Loucy (cell line): ENCODE data around the gene DSC3.

ENCODE experiments used
- H2AFZ ChIP-seq: fragments of 200-600 bp; sonication (generic); 2 replicates; pipeline ENCODE4 v1.6.0; 2016; ENCODE audit warnings: antibody characterized with exemption, mild to moderate bottlenecking, low read length, moderate library complexity
- H3F3A ChIP-seq: fragments of 200-600 bp; 2 replicates; pipeline ENCODE4 v1.6.0; 2016; ENCODE audit warnings: antibody characterized with exemption, low read depth, mild to moderate bottlenecking
- H3K27me3 ChIP-seq: fragments of 200-600 bp; sonication (generic); 2 replicates; pipeline ENCODE4 v1.6.1; 2014; ENCODE audit warnings: low read length, mild to moderate bottlenecking; ENCODE audit not compliant: insufficient read depth, poor library complexity, severe bottlenecking
- H3K36me3 ChIP-seq: fragments of 200-600 bp; sonication (generic); 2 replicates; pipeline ENCODE4 v1.6.1; 2016; ENCODE audit warnings: low read length; ENCODE audit not compliant: insufficient read depth
- H3K4me1 ChIP-seq: fragments of 200-600 bp; sonication (generic); 2 replicates; pipeline ENCODE4 v1.5.1; 2014; ENCODE audit warnings: low read length, mild to moderate bottlenecking; ENCODE audit not compliant: insufficient read depth, poor library complexity, severe bottlenecking
- H3K4me2 ChIP-seq: fragments of 200-600 bp; sonication (generic); 2 replicates; pipeline ENCODE4 v1.6.0; 2014; ENCODE audit warnings: antibody characterized with exemption, low read length, low read depth, mild to moderate bottlenecking; ENCODE audit not compliant: poor library complexity, severe bottlenecking
- H3K4me3 ChIP-seq: fragments of 200-600 bp; sonication (generic); 2 replicates; pipeline ENCODE4 v1.5.1; 2014; ENCODE audit warnings: low read length, mild to moderate bottlenecking, mixed read lengths; ENCODE audit not compliant: poor library complexity, severe bottlenecking
- H3K79me2 ChIP-seq: fragments of 200-600 bp; sonication (generic); 2 replicates; pipeline ENCODE4 v1.6.1; 2014; ENCODE audit warnings: low read length; ENCODE audit not compliant: insufficient read depth
- H3K9ac ChIP-seq: fragments of 200-600 bp; sonication (generic); 2 replicates; pipeline ENCODE4 v1.6.0; 2014; ENCODE audit warnings: mild to moderate bottlenecking, low read depth, low read length, moderate library complexity; ENCODE audit not compliant: poor library complexity, severe bottlenecking
- H3K9me2 ChIP-seq: fragments of 200-600 bp; sonication (generic); replicated peaks from 2 replicates; pipeline ENCODE4 v1.6.1; 2016; ENCODE audit warnings: low read depth, low read length, mixed read lengths
- H3K9me3 ChIP-seq: fragments of 200-600 bp; sonication (generic); 2 replicates; pipeline ENCODE4 v1.6.1; 2014; ENCODE audit warnings: mild to moderate bottlenecking, antibody characterized with exemption, low read length, low read depth; ENCODE audit not compliant: insufficient read depth
- H4K20me1 ChIP-seq: fragments of 200-600 bp; sonication (generic); 2 replicates; pipeline ENCODE4 v1.6.0; 2014; ENCODE audit warnings: antibody characterized with exemption, low read length, mild to moderate bottlenecking; ENCODE audit not compliant: insufficient read depth, poor library complexity, severe bottlenecking
- CTCF ChIP-seq: fragments of 200-600 bp; sonication (generic); conservative IDR thresholded peaks from 2 replicates; pipeline ENCODE4 v1.5.1; 2014; ENCODE audit warnings: mild to moderate bottlenecking, antibody characterized with exemption, low read length
- EZH2phosphoT487 ChIP-seq: fragments of 200-600 bp; IDR thresholded peaks from 2 replicates; pipeline ENCODE4 v1.6.1; 2018; ENCODE audit warnings: antibody characterized with exemption, mild to moderate bottlenecking, moderate library complexity, borderline replicate concordance

The DSC3 gene

GRCh38 chr18:31042406-31043181 lies at the start of gene DSC3:
TSS of gene DSC3 (minus strand) at chr18:31042742. CDS start at chr18:31042660, 82 bp downstream.
- Histone ChIP-seq H3K9me2 (no peaks in the 10 kb centered on the region), H3K27me3 (no peaks in the 10 kb centered on the region), H3K4me3 (no peak within 1 kb of the TSS), H2AFZ (no peak within 1 kb of the TSS), H3F3A (no peaks in the 10 kb centered on the region), H3K79me2 (no peaks in the 10 kb centered on the region), H3K9me3 (no peaks in the 10 kb centered on the region; the same call in 1 of the 2 replicates), H3K9ac (no peak within 1 kb of the TSS), H3K36me3 (no peaks in the 10 kb centered on the region), H3K4me2 (no peak within 1 kb of the TSS), H3K4me1 (no peaks in the 10 kb centered on the region), H4K20me1 (no peaks in the 10 kb centered on the region)
- TF ChIP-seq EZH2phosphoT487 (no peak), CTCF (no peak)

- Histone ChIP-seq H3K36me3 (no peaks in the 10 kb centered on the region), H3K4me3 (no peak overlapping the region), H3K4me2 (no peak overlapping the region)
Measured at GRCh38 chr18:31091350-31091749, 48.8 kb upstream of the DSC3 start.

GRCh38 chr18:31088532-31088931 lies 46.0 kb upstream of the DSC3 start:
- no peaks in the 10 kb centered on the region for H3K27me3 ChIP-seq
- no peak overlapping the region for H3K4me2 ChIP-seq
- H3F3A ChIP-seq = no peaks in the 10 kb centered on the region
- no peaks in the 10 kb centered on the region for H3K9me2 ChIP-seq
- H3K4me1 ChIP-seq = no peaks in the 10 kb centered on the region
- no peaks in the 10 kb centered on the region for H3K79me2 ChIP-seq
- H3K9me3 ChIP-seq = no peaks in the 10 kb centered on the region
- TF ChIP-seq CTCF (no peak), EZH2phosphoT487 (no peak)
- H4K20me1 ChIP-seq = no peaks in the 10 kb centered on the region
- no peak overlapping the region for H2AFZ ChIP-seq
- H3K36me3 ChIP-seq = no peaks in the 10 kb centered on the region
- no peak overlapping the region for H3K4me3 ChIP-seq
- no peak overlapping the region for H3K9ac ChIP-seq

More at GRCh38 chr18:31091350-31091749, 48.8 kb upstream of the DSC3 start:
- Histone ChIP-seq H3K9ac (no peak overlapping the region), H3K9me3 (no peaks in the 10 kb centered on the region), H4K20me1 (no peaks in the 10 kb centered on the region), H3K9me2 (no peaks in the 10 kb centered on the region), H3F3A (no peaks in the 10 kb centered on the region), H3K4me1 (no peaks in the 10 kb centered on the region), H2AFZ (no peak overlapping the region), H3K79me2 (no peaks in the 10 kb centered on the region), H3K27me3 (no peaks in the 10 kb centered on the region)
- no peak for TF ChIP-seq CTCF
- TF ChIP-seq EZH2phosphoT487 = no peak
